Erythroblast (primary cell): ENCODE measurements around the gene AP2M1.

Experiments used
- GATA1 ChIP-seq: IDR thresholded peaks from 2 replicates; pipeline ENCODE4 v1.6.1; 2011; ENCODE audit warnings: low read depth, mild to moderate bottlenecking, control low read depth, low read length, moderate library complexity
- POLR2A ChIP-seq: IDR thresholded peaks from 2 replicates; pipeline ENCODE4 v1.6.1; 2011; ENCODE audit warnings: mild to moderate bottlenecking, low read length

DNA sequence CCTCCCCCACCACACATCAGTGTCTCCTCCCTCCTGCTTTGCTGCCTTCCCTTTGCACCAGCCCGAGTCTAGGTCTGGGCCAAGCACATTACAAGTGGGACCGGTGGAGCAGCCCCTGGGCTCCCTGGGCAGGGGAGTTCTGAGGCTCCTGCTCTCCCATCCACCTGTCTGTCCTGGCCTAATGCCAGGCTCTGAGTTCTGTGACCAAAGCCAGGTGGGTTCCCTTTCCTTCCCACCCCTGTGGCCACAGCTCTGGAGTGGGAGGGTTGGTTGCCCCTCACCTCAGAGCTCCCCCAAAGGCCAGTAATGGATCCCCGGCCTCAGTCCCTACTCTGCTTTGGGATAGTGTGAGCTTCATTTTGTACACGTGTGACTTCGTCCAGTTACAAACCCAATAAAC lies 9.0 kb downstream of the AP2M1 start:
- TF ChIP-seq POLR2A: no peak
- TF ChIP-seq GATA1: no peak
